ENCODE data around the gene PRR15. TPM values are rescaled to one million over a fixed set of nuclear protein-coding genes. Genes with fewer than 3 reads are reported as not detected.

Gene PRR15
- total and polyA plus RNA-seq, 2 of the 13 experiments (the other 11 are each of a cell fraction or from before 2014, with no cell fraction given): 2.3 to 7.8 TPM

DNA sequence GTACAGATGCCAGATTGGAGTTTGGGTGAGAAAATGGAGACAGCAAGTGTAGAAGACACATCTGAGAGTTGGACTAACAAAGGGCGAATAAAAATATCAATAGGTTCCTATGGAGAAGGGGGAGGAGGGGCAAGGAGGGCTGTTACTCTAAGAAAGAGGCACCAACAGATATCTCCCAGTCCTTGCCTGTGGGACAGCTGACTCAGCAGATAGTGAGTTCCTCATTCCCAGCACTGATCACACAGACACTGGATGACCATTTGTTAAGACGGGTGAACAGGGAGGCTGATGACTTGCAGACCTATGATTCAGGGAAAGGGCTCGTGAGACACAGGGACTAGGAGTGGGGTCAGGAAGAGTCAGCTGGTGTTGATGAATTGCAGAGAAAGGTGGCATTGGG lies 5.7 kb upstream of the PRR15 start:
- POLR2A ChIA-PET: no interaction called here
- in situ Hi-C loops (cut with HindIII; ENCODE audit: extremely low pct_ligation_motif_present, low pct_unique_long_range_greater_than_20kb): no loop called here
- BruUV-seq (replicated peaks): no TSS peak
- Histone ChIP-seq H3K27ac (ENCODE audit: extremely low read length, insufficient read depth, low read length) (no peak overlapping the region), H3K4me2 (ENCODE audit: low read depth, low read length) (no peak overlapping the region), H3K9me3 (ENCODE audit: low read length) (no peaks in the 10 kb centered on the region), H2AFZ (ENCODE audit: low read length) (no peak overlapping the region), H3K27me3 (ENCODE audit: control insufficient read depth in 1 of 2, insufficient read depth in 2 of 2, low read length in 2 of 2) (no peaks in the 10 kb centered on the region), H3K4me3 (replicated peaks in 1 of 3; ENCODE audit: insufficient read depth in 1 of 3, low read depth in 2 of 3, low read length in 3 of 3) (no peak overlapping the region), H3K36me3 (replicated peaks in 1 of 2; ENCODE audit: control insufficient read depth in 1 of 2, insufficient read depth in 2 of 2, low read length in 2 of 2) (no peaks in the 10 kb centered on the region), H3K4me1 (ENCODE audit: insufficient read depth, low read length) (peaks cover 8% of the 10 kb centered on the region), H4K20me1 (ENCODE audit: insufficient read depth, low read length) (no peaks in the 10 kb centered on the region), H3K79me2 (ENCODE audit: insufficient read depth, low read length) (no peaks in the 10 kb centered on the region), H3K9ac (ENCODE audit: insufficient read depth, low read depth, low read length) (no peak overlapping the region)
- CTCF ChIA-PET (ENCODE audit: low intra/inter-chr PET ratio, low total read pairs): no interaction called here
- no peak for ATAC-seq
- FAIRE-seq: no peak
- peak; percentile 96 for TF ChIP-seq MAFF (IDR thresholded peaks at IDR 0.05; ENCODE audit: low read depth, low read length)
- peak; percentile 96 to 98 for TF ChIP-seq MAFK (conservative IDR thresholded peaks at IDR 0.05 in 1 of 2, IDR thresholded peaks at IDR 0.05 in 1 of 2; ENCODE audit: low read length in 2 of 2)
- TF ChIP-seq, protein P1, sequence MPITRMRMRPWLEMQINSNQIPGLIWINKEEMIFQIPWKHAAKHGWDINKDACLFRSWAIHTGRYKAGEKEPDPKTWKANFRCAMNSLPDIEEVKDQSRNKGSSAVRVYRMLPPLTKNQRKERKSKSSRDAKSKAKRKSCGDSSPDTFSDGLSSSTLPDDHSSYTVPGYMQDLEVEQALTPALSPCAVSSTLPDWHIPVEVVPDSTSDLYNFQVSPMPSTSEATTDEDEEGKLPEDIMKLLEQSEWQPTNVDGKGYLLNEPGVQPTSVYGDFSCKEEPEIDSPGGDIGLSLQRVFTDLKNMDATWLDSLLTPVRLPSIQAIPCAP (CRISPR knock-in tag; IDR thresholded peaks at IDR 0.05; ENCODE audit: low read depth): no peak
- no peak for TF ChIP-seq AKNA (CRISPR knock-in tag; IDR thresholded peaks at IDR 0.05; ENCODE audit: borderline replicate concordance)
- intact Hi-C loops (cut with micrococcal nuclease; ENCODE audit: unreplicated experiment): no loop called here
- DNase-seq (ENCODE audit: low spot score): no peak
- 91% methylated on average over 3 of the region's 3 CpGs for WGBS (ENCODE audit: low lambda C conversion rate)
